Measurements from ENCODE around the gene ANXA5.

- peak; percentile 85 for TF ChIP-seq CTCF (IDR thresholded peaks at IDR 0.05; ENCODE audit: insufficient read depth, low read depth, low read length)
- no peak for TF ChIP-seq EZH2 (IDR thresholded peaks at IDR 0.05; ENCODE audit: insufficient read depth, low read length)
Measured at GRCh38 chr4:121736735-121737351, 40.1 kb upstream of the ANXA5 start.
